Stimulated activated CD4-positive, alpha-beta T cell treated with anti-CD3 and anti-CD28 coated beads, Interleukin-1b, Interleukin-23, amount 100 ng/mL, for 1 hour (primary cell): ENCODE results near the gene NR2E1.

ENCODE experiments used
- DNase-seq, 2 donors: peaks; one replicate each; pipeline ENCODE4 v3.0.0-alpha.2; 2020; ENCODE audit warnings: low read depth in 2 of 2

Gene NR2E1

DNA sequence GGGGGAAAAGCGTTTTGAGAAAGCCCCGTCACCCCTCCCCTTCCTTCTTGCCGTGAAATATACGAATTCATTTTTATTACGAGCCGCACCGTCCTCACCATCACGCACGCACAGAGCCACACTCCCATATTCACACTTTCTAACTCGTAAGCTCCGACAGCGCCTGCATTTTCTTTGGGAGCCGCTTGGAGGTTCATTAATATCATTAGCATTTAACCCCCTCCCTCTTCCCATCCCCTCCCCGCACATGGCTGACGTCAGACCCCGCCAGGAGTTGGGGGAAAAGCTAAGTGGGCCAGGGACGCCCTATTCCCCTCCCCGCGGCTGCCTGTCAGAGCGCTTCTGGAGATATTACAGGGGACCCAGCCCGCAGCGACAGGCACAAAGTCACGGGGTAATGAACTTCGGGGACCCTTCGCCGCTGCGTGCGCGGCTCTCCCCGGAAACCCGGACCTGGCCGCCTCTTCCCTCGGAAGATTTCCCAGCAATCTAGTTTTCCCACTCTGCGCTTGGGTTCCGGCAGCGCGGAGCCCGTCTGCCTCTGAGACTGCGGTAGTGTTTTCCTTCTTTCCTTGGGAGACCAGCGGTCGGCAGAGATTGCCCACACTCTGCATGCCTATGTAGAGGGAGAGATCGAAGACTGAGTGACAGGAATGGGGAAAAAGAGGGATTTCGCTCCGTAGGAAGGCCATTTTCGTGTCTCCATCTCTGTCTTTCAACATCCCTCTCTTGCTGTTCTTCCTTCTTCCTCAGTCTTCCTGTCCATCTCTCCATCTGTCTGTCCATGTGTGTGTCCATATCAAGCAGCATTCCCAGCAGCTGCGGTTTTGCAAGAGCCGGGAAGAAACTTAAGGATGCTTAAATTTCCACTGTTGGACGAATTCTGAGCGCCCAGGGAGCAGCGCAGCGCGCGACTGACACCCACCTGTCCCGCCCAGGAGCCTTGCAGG is at the start of gene NR2E1:
TSS of gene NR2E1 (plus strand) at position 309 of the 950 bp plus-strand sequence. CDS start 744 bp downstream, outside the sequence.
- DNase-seq, result no peak

DNA sequence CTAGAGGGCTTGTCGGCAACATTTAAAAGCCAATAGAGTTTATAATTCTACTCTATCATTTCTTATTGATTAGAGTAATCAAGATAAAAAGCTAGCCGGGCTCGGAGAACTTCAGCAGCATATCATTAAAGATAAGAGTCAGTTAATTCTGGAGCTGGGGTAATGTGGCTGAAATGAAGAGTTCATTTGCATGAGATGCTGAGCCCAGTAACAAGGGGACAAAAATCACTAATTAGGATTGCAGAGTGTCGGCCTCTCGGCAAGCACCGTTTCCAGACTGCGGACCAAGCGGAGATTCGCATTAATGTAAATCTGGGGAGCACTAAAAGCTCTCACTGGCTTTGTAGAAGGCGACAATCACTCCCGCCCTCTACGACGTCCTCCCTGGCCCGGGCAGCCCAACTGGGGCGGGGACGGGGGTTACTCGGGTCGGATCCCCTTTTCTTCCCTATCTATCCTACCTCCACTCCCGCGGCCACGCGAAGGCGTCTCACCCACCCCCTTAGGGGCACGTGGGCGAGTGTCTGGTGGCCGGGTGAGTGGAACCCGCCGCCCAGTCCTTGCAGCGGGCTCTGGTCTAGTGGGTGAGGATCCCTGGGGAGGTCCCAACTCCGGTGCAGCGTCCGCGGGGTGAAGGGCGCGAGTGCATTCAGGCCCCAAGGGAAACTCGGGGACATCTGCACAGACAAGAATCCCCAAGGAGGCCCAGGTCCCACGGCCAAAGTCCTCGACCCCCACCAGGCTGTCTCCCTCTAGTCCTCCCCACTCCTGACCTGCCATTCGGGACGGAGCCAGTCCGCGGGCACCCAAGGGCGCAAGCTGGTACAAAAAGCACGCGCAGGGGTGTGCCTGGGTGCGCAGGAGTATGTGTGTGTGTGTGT is 49.0 kb upstream of the NR2E1 start:
- DNase-seq, result no peak

DNA sequence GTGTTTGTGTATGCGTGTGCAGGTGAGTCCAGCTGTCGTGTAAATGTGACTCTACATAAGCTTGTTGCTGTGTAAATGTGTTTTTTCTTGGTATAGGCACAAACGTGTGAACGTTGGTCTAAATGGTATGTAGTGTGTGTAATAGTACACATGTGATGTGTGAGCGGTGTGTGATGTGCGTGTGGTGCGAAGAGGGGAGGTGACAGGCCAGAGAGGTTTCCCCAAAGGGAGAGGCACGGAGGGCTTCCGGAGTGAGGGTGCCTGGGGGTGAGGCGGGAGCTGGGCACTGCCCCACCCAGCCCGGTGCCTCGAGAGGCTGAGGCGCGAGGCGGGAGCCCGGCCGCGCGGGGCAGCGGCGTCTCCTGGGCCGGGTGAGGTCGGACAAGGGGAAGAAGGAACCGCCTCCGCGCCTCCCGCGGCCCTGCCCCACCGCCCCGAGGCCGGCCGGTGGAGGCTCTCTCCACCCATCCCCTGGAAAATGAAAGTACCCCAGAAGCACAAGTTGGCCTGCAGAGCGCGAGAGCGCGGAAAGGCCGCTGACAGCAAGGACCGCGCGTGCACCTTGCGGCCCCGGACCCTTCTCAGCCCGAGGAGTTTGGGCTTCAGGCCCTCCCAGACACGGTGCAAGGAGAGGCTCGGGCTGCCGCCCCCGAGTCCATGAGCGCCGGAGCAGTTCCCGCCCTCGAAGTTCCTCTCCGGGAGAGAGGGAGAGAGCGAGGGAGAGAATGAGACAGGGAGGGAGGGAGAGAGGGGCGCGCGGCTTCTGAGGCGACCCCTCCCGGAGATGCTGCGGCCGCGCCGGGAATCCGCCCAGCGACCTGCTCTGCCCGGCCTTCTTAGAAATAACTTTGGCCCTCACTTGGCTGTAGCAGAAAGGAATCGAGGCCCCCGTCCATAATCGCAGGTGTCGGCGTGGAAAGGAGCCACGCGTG is 48.1 kb upstream of the NR2E1 start:
- DNase-seq, result no peak

DNA sequence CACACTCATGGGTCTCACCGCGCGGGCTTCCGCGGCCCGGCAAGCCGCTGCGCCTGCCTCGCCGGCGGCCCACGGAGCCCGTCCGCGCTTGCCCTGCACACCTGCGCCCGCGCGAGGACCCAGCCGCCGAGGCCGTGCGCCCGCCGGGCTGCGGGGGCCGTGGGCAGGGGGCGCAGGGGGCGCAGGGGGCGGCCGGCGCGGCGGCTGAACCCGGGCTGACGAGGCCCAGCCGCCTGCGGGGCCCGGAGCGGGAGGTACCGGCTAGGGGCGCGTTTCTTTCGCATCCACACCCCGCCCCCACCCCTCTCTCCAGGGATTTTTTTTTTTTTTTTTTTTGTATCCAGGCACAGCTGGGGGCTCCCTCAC is 47.5 kb upstream of the NR2E1 start:
- DNase-seq, result no peak

DNA sequence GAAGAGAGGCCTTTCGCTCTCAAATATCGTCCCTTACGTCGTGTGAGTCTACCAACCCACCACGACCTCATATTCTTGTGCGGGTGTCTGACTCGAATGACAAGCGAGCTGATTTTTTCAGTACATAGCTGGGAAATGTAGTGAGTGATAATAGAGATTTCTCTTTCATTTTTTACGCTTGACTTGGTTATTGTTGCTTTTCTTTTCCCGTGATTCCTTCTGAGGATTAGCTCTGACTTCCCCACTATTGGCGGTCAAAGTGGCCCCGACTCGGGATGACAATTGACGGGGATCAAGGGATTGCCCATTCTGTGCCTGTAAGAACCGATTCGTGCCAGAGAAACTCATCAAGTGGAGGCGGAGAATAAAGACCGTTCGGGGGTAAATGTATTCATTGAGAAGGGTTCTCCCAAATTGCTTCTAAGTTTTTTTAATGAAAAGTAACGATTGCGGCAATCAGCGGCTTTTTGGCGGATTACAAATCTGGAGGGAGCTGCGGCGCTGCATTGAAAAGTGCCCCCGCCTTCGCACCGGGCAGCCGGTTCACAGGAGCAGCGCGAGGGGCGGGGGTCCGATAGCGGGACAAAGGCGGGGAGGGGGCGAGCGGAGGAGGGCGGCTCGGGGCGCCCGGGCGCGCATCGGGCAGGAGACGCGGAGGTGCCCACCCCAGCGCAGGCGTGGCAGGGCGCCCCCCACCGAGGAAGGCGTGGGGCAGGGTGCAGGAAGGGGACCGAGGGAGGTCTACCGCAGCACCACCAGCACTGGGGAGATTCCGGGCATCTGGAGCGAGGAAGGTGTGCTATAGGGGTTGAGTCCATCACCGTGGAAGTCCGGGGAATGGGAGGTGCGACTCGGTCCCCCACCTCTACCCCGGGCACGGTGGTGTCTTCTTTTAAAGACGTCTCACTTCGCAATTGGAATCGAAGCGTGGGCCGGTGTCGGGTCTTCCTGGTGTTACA is 46.7 kb upstream of the NR2E1 start:
- DNase-seq, result no peak

DNA sequence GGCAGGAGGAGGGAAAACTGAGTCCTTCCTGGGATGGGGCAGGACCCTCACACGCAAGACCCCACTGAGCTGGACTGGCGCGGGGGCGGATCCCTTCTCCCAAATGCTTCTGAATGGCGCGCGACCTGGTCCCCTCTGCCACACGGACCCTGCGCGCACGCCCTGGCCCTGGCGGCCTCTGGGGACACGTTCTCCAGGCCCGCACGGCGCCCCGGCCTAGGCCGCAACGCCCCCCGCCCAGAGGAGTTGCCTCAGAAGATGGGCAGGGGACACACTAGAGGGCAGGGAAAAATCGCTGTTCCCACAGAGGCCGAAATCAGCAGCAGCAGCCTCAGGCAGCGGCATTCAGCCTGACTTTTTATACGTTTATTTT is 46.1 kb upstream of the NR2E1 start:
- no peak for DNase-seq

DNA sequence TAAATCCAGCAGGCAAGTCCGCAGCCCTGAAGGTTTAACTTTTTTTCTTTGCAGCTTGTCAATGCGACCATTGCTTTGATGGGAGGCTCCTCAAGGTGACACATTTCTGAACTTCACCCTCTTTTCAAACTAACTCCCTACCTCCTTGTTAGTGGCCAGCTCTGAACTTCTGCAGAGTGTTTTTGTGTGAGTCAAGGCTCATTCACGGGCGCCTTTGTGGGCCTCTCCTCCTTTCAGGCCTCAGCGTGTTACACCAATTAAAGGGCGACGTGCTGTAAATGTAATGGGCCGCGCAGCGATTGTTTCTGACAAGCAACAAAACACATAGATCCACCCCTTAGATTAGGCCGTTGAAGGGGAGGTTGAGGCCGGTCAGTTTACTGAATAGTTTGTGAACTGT is 45.5 kb upstream of the NR2E1 start:
- DNase-seq, result no peak

DNA sequence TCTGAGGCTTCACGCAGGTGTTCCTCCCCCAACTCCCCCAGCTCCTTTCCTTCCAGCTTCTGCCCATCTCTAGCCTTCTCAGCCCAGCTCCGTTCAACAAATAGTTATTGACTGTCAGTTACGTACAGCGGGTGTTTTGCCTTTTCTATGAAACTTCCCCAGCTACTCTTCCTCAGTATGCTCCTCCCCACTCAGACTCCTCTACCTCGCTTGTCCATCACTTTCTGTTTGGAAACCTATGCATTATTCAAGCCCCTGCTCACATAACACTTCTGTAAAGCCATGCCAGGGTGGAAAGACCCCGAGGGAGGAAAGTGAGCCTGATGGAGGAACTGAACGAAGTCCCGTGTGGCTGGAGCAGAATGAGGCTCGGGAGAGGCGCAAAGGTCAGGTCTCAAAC is 44.2 kb upstream of the NR2E1 start:
- no peak for DNase-seq

DNA sequence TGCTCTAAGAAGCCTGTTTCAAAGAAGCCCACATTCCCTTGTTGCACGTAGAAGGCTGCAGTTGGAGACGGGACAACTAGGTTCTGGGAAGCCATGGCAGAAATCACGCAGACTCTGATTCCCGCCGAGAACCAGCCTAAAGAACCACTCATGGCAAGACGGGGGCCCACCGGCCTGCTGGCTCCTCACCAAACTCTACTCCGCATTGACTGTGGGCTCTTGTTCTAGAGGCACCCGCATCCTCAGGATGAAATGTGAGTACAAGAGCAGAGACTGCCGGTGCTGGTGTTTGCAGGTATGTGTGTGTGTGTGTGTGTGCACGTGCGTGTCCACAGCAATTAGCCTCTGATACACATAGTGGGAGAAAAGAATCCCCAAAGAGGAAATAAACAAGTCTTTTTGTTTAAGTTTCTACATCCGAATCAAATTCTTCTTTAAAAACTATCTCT is 42.3 kb upstream of the NR2E1 start:
- no peak for DNase-seq

DNA sequence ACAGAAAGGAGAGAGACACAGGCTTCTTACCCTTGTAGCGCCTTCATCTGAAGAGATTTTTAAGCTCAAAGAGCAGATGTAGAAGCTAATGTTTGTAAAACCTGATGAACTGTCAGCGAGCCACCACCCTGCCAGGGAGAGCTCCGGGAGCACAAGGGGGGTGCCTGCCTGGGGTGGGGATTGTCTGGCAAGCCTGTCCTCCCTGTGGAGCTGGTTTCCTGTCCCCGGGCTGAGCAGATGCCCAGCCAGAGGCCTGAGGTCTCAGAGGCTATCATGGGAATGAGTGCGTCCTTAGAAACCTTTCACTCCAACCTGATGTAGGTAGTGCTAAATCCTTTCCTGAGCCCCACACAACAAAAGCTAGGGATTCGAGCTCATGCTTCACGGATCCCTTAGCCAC is 41.9 kb upstream of the NR2E1 start:
- no peak for DNase-seq

DNA sequence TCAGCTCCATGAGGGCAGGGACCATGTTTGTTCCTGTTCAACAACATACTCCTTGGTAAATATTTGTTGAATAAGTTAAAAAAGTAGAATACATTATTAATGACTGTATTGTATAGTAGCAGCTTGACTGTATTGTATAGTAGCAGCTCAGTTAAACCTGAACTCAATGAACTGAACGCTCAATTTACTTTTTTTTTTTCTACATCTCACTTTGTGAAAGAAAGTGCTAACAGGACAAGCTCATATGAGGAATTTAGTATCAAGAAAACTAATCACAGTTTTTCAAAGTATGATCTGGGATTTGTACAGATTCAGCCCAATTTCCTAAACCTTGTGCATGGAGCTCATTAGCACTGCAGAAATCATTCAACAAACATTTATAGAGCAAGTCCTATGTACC is 38.8 kb upstream of the NR2E1 start:
- no peak for DNase-seq

DNA sequence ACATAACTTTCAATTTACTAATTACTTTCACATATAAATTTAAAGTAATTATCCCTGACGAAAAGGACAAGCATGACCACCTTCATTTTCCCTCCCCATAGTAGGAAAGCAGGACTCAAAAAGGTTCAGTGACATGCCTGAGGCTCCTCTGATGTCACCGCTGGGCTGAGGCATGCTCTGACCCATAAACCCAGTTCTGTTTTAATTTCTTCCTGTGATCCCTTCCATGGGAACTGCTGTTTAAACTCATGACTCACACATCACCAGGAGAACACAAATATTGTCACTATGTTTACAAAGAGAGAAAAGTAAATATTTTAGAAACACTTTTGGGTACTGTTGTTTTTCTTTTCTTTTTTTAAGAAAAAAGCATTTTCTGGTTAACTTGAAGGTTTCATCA is 38.0 kb upstream of the NR2E1 start:
- DNase-seq, result no peak

DNA sequence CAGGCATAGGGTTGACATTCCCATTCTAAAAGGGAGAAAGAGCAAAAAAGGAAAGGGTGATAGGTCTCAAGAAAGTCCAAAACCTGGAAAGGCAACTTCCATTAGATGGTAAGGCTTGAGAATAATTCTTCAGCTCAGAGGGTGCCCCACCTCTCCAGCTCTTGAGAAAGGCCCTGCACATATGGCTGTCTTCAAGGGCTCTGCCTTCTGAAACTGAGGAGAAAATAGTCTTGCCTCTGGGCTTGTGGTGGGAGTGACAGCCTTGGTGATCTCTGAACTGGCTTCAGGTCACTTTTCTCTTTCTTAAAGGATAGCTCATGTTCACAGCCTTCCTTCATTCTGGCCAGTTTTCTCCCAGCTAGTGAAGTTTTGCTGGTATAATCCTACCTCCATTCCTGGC is 35.6 kb upstream of the NR2E1 start:
- no peak for DNase-seq

DNA sequence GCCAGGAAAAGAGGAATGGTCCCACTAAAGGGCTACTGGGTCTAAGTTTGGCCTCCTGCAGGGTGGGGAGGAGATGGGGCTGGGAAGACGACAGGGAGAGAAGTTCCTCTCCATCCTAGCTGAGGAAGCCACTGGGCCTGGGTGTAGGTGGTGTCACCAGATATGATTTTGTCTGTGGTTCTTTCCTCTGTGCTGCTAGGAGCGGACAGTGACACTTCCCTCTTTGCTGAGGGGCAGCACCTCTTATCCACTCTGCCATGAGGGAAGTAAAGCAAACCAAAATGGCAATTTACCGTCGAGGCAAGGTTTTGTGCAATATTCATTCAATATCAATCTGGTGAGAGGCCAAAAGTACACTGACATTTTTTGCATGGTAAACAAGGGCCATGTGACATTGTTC is 33.0 kb upstream of the NR2E1 start:
- no peak for DNase-seq

DNA sequence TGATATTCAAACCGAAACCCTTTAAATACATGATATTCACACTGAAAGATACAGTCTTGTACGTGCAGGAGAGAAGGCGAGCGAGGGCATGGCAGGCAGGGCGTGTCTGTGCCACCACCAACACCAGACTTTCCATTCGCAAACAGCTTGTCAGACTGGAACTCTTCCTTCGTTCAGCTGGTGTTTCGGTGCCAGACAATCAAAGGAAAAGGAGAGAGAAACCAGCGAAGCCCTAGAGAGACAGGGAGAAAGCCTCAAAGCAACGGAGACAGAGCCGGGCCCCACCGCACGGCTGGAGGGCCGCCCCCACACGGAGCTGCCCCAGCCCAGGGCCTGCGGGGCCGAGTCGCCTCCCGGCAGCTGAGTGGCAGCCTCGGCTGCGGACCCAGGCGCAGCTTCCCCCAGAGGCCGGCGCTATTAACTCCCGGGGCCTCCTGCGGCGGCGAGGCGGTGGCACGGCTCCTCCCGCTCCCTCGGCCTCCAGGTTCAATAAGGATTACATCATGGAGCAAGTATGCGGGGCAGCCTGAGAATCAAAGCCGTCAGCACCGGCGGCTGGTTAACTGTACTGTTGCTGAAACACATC is 32.1 kb upstream of the NR2E1 start:
- DNase-seq, result no peak

DNA sequence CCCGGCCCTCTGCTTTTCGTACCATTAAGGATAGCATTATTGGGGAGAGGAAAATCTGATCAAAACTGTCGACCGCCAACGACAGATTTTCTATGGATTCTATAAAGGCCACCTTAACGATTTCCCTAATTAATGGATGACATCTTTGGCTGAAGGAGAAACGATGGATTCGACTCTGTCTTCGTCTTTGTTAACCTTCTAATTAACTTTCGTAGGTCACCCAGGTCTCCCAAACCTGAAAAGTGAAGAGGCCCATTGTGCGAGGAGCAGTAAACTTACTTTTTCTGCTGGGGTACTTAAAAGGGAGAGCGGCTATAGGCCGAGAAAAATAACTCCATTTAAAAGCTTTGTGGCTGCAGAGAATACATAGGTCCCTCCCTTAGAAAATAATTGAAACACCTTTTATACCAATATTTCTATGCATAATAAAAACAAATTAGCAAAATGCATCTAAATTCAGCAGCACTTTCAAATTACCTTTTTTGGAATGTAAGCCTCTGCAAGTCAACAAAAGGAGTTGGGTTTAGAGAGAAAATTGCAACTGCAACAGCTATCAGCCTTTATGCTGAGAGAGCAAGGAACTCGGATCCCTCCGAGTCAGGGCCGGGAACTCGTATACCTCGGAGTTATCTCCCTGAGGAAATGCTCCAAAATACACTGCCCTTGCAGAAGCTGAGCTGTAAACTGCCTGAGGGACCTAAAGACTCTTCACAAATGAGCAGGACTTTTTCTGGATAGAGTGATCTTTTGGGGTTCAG is 31.4 kb upstream of the NR2E1 start:
- no peak for DNase-seq

DNA sequence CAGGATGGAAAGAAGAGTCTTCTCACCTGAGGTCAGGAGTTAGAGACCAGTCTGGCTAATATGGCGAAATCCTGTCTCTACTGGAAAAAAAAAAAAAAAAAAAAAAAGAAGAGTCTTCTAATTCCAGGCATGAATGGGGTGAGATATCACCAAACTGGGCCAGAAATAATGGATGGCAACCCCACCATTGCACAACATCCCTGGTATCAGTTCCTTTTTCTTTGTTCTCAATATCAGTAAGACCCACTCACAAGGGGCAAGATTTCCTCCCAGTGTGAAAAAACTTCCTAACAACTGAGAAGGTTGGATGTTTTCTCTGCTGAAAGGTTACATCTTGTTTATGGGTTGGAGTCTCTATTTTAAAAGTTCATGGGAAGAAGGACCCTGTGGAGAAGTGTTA is 23.6 kb upstream of the NR2E1 start:
- no peak for DNase-seq

DNA sequence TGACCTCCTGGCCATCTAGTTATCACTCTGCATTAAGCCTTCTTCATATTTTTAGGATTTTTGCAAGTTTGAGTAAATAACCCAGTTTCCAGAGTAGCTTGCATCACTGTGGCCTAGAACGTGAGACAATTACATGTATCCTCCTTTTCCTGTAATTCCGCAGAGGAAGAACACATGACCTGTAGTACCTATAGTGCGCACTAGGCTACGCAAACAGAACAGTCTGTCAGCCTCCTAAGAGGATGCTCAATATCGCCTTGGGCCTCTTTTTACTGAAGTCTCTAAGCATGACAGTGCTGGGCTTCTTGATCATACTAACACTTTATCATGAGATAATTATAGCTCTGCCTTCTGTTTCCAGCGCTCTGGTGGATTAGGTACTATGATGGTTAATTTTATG is 20.2 kb upstream of the NR2E1 start:
- DNase-seq, result no peak

DNA sequence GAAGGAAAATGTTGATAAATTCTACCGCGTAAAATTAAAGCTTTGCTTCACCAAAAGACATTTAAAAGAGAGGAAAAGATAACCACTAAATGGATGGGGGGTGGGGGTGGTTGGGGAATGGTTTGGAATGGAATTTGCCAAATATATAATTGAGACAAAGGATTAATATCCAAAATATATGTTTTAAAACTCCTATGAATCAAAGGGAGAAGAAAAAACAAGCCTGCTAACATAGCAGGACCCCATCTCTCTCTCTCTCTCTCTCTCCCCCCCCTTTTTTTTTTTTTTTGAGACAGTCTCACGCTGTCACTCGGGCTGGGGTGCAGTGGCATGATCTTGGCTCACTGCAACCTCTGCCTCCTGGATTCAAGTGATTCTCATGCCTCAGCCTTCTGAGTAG is 13.4 kb upstream of the NR2E1 start:
- DNase-seq, result no peak
